Pancreas (tissue), 10 donors: Measurements from ENCODE around the gene ROS1. TPM values are rescaled to one million over a fixed set of nuclear protein-coding genes. Genes with fewer than 3 reads are reported as not detected.

Experiments used
- ATAC-seq, 4 donors: fragments of 200-7000 bp; cut with Tn5 transposase; one replicate each; pipeline versions ENCODE4 v1.8.0 to v1.9.1; 2020; ENCODE audit warnings: mild to moderate bottlenecking in 4 of 4, moderate library complexity in 4 of 4
- DNase-seq, 6 donors: peaks; one replicate each; pipeline ENCODE4 v3.0.0-alpha.2; 2020
- FAIRE-seq: peaks from 2 replicates; lab custom pipeline; 2012; peaks lifted over from hg19 to GRCh38; lab: Jason Lieb, UNC
- H3K27ac ChIP-seq, 4 donors: fragments of 200-600 bp; sonication (generic); 1 replicate in 3 of 4; 2 replicates in 1 of 4; pipeline versions ENCODE4 v1.5.0 to v1.8.0; 2020
- H3K27me3 ChIP-seq, 4 donors: fragments of 200-600 bp; one replicate each; pipeline ENCODE4 v1.8.0; 2021
- H3K36me3 ChIP-seq, 3 donors: fragments of 200-600 bp; sonication (generic) in 1 of 3; one replicate each; pipeline versions ENCODE4 v1.5.0 to v1.8.0; 2020 to 2021
- H3K4me1 ChIP-seq, 3 donors: fragments of 200-600 bp; one replicate each; pipeline ENCODE4 v1.8.0; 2021
- H3K4me3 ChIP-seq, 4 donors: fragments of 200-600 bp; sonication (generic) in 2 of 4; one replicate each; pipeline versions ENCODE4 v1.5.0 to v1.8.0; 2020 to 2021
- H3K9me3 ChIP-seq, 4 donors: fragments of 200-600 bp; one replicate each; pipeline ENCODE4 v1.8.0; 2021
- WGBS, 2 donors: extraction: QIAGEN DNeasy Blood & Tissue Kit; methylation state at CpG; one replicate each; pipeline ENCODE4 v1.1.7; 2013; 5-methylcytosine and 5-hydroxymethylcytosine counted together
- intact Hi-C, 3 donors: fragments of 100-400 bp; cut with DNase I; formaldehyde crosslinking; loops; one replicate each; pipeline versions ENCODE4 v1.11.1 to v1.14.2; 2022
- polyA plus RNA-seq, 2 donors: library from polyadenylated mRNA; stranded (reverse); fragments of 200-250 nt; gene quantifications; one replicate each; pipeline ENCODE4 v1.2.3, GENCODE V29; 2013
- total RNA-seq, 6 donors: library from RNA; stranded (reverse); fragmentation: NEBNext Ultra II Directional in 4 of 6; extraction: Animal tissue kit (Norgen Biotek cat#: 25700) in 4 of 6; gene quantifications; one replicate each; pipeline versions ENCODE4 v1.2.1 to v1.2.4, GENCODE V29; 2021 to 2023
- TF ChIP-seq, protein P1 (sequence below), 4 donors: fragments of 200-600 bp; sonication (generic) in 3 of 4; IDR thresholded peaks; one replicate each; pipeline versions ENCODE4 v1.5.0 to v1.8.0; 2021; ENCODE audit warnings: antibody characterized with exemption in 4 of 4
- donor health status: healthy with polysubstance abuse.
- donor health status: DM: no; HTN: no; CAD: no; lungs with moderate emphysema.
- donor health status: DM: no; HTN: no; CAD: no.
- donor health status: control.
- donor health status: control.
- donor health status: Bipolar disorder and iron deficiency.
- donor health status: DM: yes; HTN: yes; CAD: no.
- donor health status: DM: no; HTN: no; CAD: no.
- donor health status: DM: no; HTN: no; CAD: no.
- donor health status: DM: yes; HTN: yes; CAD: no.

ROS1 gene
- total and polyA plus RNA-seq, 8 donors, result 0.02 to 0.09 (median 0.04) TPM; not detected in 2

DNA sequence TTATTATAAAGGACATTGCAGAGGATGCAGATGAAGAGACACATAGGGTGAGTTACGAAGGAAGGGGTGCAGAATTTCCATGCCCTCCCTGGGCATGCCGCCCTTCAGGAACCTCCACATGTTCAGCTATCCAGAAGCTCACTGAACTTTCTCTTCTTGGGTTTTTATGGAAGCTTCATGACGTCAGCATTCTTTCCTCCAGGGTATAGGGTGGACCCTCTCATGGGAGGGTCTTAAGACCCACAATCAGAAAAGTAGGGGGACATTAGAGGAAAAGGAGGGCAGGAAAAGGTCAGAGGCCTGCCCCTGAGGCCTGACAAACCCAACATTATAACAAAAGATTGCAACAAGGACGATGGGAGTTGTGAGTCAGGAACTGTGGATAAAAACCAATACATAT, 42.1 kb upstream of the ROS1 start:
- WGBS, 2 donors, result 69 to 78% methylated on average over 4 of the region's 4 CpGs
- Histone ChIP-seq H3K36me3 (no peaks in the 10 kb centered on the region), H3K4me1 (no peaks in the 10 kb centered on the region), H3K27me3 (no peaks in the 10 kb centered on the region), H3K27ac (no peak overlapping the region), H3K9me3 (no peaks in the 10 kb centered on the region), H3K4me3 (no peak overlapping the region)
- DNase-seq (no peak), FAIRE-seq (no peak), ATAC-seq (no peak)
- TF ChIP-seq, protein P1, sequence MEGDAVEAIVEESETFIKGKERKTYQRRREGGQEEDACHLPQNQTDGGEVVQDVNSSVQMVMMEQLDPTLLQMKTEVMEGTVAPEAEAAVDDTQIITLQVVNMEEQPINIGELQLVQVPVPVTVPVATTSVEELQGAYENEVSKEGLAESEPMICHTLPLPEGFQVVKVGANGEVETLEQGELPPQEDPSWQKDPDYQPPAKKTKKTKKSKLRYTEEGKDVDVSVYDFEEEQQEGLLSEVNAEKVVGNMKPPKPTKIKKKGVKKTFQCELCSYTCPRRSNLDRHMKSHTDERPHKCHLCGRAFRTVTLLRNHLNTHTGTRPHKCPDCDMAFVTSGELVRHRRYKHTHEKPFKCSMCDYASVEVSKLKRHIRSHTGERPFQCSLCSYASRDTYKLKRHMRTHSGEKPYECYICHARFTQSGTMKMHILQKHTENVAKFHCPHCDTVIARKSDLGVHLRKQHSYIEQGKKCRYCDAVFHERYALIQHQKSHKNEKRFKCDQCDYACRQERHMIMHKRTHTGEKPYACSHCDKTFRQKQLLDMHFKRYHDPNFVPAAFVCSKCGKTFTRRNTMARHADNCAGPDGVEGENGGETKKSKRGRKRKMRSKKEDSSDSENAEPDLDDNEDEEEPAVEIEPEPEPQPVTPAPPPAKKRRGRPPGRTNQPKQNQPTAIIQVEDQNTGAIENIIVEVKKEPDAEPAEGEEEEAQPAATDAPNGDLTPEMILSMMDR (IDR thresholded peaks at IDR 0.05), result no peak
- intact Hi-C loops, result no loop called here

DNA sequence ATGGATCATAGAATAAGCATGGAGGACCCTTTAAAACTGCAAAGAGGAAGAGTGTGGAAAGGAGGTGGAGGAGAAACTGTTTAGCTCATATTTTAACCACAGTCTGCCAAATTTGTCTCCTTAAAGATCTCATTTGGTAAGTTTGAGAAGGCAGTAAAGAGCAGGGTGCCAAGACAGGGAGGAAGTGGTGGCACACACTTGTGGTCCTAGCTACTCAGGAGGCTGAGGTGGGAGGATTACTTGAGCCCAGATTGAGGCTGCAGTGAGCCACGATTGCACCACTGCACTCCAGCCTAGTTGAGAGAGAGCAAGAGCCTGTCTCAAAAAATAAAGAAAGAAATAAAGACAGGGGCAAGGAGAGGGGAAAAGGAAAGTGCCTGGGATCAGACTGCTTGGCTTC, 39.9 kb upstream of the ROS1 start:
- H3K27ac ChIP-seq, result no peak overlapping the region
- FAIRE-seq, result no peak
- no peak overlapping the region for H3K4me3 ChIP-seq
- no peak for DNase-seq
- no peaks in the 10 kb centered on the region for H3K4me1 ChIP-seq
- H3K9me3 ChIP-seq, result no peaks in the 10 kb centered on the region
- intact Hi-C loops, result no loop called here
- ATAC-seq, result no peak
- TF ChIP-seq, protein P1 (IDR thresholded peaks at IDR 0.05), result no peak
- H3K27me3 ChIP-seq, result no peaks in the 10 kb centered on the region
- 40 to 48% methylated on average over 1 of the region's 1 CpG for WGBS, 2 donors
- H3K36me3 ChIP-seq, result no peaks in the 10 kb centered on the region

DNA sequence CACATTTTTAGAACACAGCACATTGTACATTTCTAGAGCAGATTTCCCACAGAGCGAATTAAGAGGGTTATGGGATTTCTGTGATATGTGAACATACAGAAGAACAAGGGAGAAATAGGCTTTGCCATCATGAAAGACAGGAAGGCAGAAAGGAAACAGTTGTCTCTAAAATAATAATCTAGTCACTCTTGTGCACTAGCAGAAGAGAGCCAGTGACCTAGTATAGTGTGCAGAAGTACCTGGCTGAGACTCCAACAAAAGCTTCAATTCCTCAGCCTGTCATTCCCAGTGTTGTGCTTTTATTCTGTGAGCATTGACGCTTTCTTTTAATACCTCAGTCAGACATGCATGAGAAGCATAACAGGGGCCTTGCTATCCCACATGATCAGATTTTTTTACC, 39.0 kb upstream of the ROS1 start:
- intact Hi-C loops, result no loop called here
- Histone ChIP-seq H3K27ac (no peak overlapping the region), H3K36me3 (no peaks in the 10 kb centered on the region), H3K27me3 (no peaks in the 10 kb centered on the region), H3K9me3 (no peaks in the 10 kb centered on the region), H3K4me1 (no peaks in the 10 kb centered on the region), H3K4me3 (no peak overlapping the region)
- no peak for DNase-seq
- no peak for FAIRE-seq
- no peak for ATAC-seq
- TF ChIP-seq, protein P1 (IDR thresholded peaks at IDR 0.05), result no peak
- 91 to 94% methylated on average over 2 of the region's 2 CpGs for WGBS, 2 donors

DNA sequence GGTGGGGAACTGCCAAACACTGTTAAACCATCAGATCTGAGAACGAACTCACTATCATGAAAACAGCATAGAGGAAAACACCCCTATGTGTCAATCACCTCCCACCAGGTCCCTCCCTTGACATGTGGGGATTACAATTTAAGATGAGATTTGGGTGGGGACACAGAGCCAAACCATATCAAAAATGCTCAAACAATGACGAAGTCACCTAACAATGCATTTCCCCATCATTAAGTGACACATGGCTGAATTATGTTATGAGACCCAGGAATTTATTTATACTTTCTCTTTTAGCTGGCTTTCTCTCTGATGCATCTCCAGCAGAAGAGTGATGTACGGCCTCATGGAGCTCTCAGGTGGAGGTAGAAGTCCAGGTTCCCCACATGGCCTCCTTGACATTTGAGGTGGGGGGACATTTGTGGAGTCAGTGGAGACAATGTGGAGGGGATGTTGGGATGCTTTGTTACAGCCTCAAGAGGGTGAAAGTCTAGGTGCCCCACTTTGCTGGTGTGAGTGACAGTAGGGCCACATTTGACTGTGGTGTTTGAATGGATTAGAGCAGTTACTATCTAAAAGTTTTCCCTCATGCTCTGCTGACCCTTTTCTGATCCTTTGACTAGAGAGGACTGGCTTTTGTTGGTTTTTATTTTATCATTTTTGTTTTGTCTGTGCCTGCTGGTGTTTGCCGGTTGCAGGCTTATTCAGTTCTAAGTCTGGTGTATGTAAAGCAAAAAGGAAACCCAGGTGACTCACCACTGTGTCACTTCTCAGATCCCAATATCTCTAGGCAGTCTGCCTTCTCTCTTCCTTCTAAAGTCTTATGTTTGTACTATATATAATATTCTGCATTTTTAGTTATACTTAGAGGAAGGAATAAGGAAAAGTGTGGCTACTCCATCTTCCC, 38.3 kb upstream of the ROS1 start:
- Histone ChIP-seq H3K27me3 (no peaks in the 10 kb centered on the region), H3K4me3 (no peak overlapping the region), H3K4me1 (no peaks in the 10 kb centered on the region), H3K9me3 (no peaks in the 10 kb centered on the region), H3K36me3 (no peaks in the 10 kb centered on the region), H3K27ac (no peak overlapping the region)
- TF ChIP-seq, protein P1 (IDR thresholded peaks at IDR 0.05), result no peak
- intact Hi-C loops, result no loop called here
- FAIRE-seq (no peak), DNase-seq (no peak), ATAC-seq (no peak)
- 70 to 79% methylated on average over 4 of the region's 4 CpGs for WGBS, 2 donors
